ENCODE measurements around the gene TSPAN31. TPM values are rescaled to one million over a fixed set of nuclear protein-coding genes. Genes with fewer than 3 reads are reported as not detected.
A peak's percentile ranks its signal among the peaks of the same experiment; 100 is the strongest.

The TSPAN31 gene
- polyA plus RNA-seq, 1 donor (not counting 4 experiments of a cell fraction or from before 2014, with no cell fraction given), result 47.7 TPM

DNA sequence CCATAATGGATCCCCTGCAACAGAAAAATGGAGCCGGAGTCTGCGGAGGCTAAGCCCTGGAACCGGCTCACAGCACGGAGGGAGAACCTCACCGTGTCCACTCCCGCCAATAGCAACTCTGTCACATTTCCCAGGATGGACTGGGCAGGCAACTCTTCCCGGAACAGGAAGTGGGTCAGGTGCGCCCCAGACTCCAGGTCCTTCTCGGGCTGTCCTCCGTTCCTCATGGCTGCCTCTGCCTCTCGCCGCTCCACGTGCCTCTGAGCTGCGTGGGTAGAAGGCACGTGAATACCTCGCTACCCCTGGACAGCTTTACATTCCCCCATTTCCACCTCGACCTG lies 19.8 kb downstream of the TSPAN31 start:
- H3K4me2 ChIP-seq (ENCODE audit: control insufficient read depth, extremely low read depth, insufficient read depth, low read depth, low read length), result peak overlapping the region; percentile 74
- peak overlapping the region; percentile 67 for H3K27ac ChIP-seq (ENCODE audit: control insufficient read depth, insufficient read depth, low read length)
- H3K4me3 ChIP-seq (ENCODE audit: control insufficient read depth in 2 of 3, extremely low read depth in 1 of 3, insufficient read depth in 2 of 3, low read depth in 1 of 3, low read length in 3 of 3), result peak overlapping the region; percentile 69 to 97 (median 89)
- no peak for DNase-seq (ENCODE audit: low read depth, low spot score)
- H3K36me3 ChIP-seq (ENCODE audit: control insufficient read depth in 2 of 2, extremely low read depth in 1 of 2, insufficient read depth in 2 of 2, low read length in 2 of 2), result peaks cover 32 to 54% of the 10 kb centered on the region in 2 experiments
- peaks cover 29% of the 10 kb centered on the region for H3K4me1 ChIP-seq (ENCODE audit: control insufficient read depth, extremely low read depth, insufficient read depth, low read length)
- TF ChIP-seq, protein P1, sequence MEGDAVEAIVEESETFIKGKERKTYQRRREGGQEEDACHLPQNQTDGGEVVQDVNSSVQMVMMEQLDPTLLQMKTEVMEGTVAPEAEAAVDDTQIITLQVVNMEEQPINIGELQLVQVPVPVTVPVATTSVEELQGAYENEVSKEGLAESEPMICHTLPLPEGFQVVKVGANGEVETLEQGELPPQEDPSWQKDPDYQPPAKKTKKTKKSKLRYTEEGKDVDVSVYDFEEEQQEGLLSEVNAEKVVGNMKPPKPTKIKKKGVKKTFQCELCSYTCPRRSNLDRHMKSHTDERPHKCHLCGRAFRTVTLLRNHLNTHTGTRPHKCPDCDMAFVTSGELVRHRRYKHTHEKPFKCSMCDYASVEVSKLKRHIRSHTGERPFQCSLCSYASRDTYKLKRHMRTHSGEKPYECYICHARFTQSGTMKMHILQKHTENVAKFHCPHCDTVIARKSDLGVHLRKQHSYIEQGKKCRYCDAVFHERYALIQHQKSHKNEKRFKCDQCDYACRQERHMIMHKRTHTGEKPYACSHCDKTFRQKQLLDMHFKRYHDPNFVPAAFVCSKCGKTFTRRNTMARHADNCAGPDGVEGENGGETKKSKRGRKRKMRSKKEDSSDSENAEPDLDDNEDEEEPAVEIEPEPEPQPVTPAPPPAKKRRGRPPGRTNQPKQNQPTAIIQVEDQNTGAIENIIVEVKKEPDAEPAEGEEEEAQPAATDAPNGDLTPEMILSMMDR (optimal IDR thresholded peaks at IDR 0.05 in 1 of 3, IDR thresholded peaks at IDR 0.05 in 1 of 3, conservative IDR thresholded peaks at IDR 0.05 in 1 of 3; ENCODE audit: extremely low read depth in 1 of 3, insufficient read depth in 2 of 3, low read length in 3 of 3), result no peak
- no peak for TF ChIP-seq EZH2 (IDR thresholded peaks at IDR 0.05; ENCODE audit: low read length)
- peak overlapping the region; percentile 55 for H2AFZ ChIP-seq (ENCODE audit: control insufficient read depth, low read length)
- dilution Hi-C loops (cut with MboI; ENCODE audit: extremely low pct_ligation_motif_present, low sequenced_read_pairs), result no loop called here
- no peaks in the 10 kb centered on the region for H3K9me1 ChIP-seq (ENCODE audit: control insufficient read depth, extremely low read depth, insufficient read depth, low read length)
- peaks cover 4% of the 10 kb centered on the region for H4K20me1 ChIP-seq (ENCODE audit: control insufficient read depth, extremely low read depth, insufficient read depth, low read length)
- peak overlapping the region; percentile 80 for H3K9ac ChIP-seq (ENCODE audit: control insufficient read depth, extremely low read depth, insufficient read depth, low read length)
- H3K79me2 ChIP-seq (ENCODE audit: control insufficient read depth, insufficient read depth, low read length), result peaks cover 71% of the 10 kb centered on the region
- H3K9me3 ChIP-seq (ENCODE audit: control insufficient read depth, low read depth, low read length), result no peaks in the 10 kb centered on the region
- no peaks in the 10 kb centered on the region for H3K27me3 ChIP-seq (ENCODE audit: control insufficient read depth, extremely low read depth, insufficient read depth, low read length)
- peak; percentile 52 for FAIRE-seq

DNA sequence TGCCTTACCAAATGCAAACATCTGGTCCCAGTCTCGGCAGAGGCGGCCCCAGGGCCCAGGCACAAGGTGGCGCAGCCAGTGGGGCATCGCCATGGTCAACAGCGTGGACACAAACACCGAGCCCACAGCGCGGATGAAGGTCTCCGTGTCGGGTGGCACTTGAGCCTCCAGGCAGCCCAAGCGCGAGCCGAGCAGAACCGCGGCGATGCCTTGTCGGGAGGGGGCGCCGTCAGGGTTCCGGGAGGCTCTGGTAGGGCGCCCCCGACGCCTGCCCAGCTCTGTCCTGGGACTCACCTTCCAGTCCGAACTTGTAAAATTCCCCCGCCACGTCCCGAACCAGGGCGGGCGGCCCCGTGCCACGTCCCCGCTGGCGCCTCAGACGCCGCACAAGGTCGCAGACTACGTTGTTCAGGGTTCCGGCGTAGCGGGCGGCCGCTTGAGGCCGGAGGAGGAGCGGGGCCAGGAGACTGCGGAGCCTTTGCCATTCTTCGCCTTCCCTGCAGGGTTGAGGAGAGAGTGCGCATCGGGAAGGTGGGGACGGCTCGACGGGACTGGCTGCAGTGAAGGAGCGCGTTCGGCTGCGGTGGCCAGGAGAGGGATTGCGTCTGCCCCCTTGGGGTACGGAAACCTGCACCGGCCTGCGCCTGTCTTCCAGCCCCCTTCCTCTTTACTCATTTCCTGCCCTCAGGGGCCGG lies 20.3 kb downstream of the TSPAN31 start:
- Histone ChIP-seq H3K36me3 (ENCODE audit: control insufficient read depth in 2 of 2, extremely low read depth in 1 of 2, insufficient read depth in 2 of 2, low read length in 2 of 2) (peaks cover 29 to 51% of the 10 kb centered on the region in 2 experiments), H3K9me3 (ENCODE audit: control insufficient read depth, low read depth, low read length) (no peaks in the 10 kb centered on the region), H3K9me1 (ENCODE audit: control insufficient read depth, extremely low read depth, insufficient read depth, low read length) (no peaks in the 10 kb centered on the region), H3K79me2 (ENCODE audit: control insufficient read depth, insufficient read depth, low read length) (peaks cover 75% of the 10 kb centered on the region), H3K4me1 (ENCODE audit: control insufficient read depth, extremely low read depth, insufficient read depth, low read length) (peaks cover 29% of the 10 kb centered on the region), H3K4me2 (ENCODE audit: control insufficient read depth, extremely low read depth, insufficient read depth, low read depth, low read length) (peak overlapping the region; percentile 74), H3K4me3 (ENCODE audit: control insufficient read depth in 2 of 3, extremely low read depth in 1 of 3, insufficient read depth in 2 of 3, low read depth in 1 of 3, low read length in 3 of 3) (peak overlapping the region; percentile 69 to 97 (median 89)), H4K20me1 (ENCODE audit: control insufficient read depth, extremely low read depth, insufficient read depth, low read length) (no peaks in the 10 kb centered on the region), H3K27me3 (ENCODE audit: control insufficient read depth, extremely low read depth, insufficient read depth, low read length) (no peaks in the 10 kb centered on the region), H3K27ac (ENCODE audit: control insufficient read depth, insufficient read depth, low read length) (peak overlapping the region; percentile 67), H2AFZ (ENCODE audit: control insufficient read depth, low read length) (peak overlapping the region; percentile 55), H3K9ac (ENCODE audit: control insufficient read depth, extremely low read depth, insufficient read depth, low read length) (peak overlapping the region; percentile 80)
- dilution Hi-C loops (cut with MboI; ENCODE audit: extremely low pct_ligation_motif_present, low sequenced_read_pairs), result no loop called here
- TF ChIP-seq, protein P1 (optimal IDR thresholded peaks at IDR 0.05 in 1 of 3, IDR thresholded peaks at IDR 0.05 in 1 of 3, conservative IDR thresholded peaks at IDR 0.05 in 1 of 3; ENCODE audit: extremely low read depth in 1 of 3, insufficient read depth in 2 of 3, low read length in 3 of 3), result peak in 2 of 3 experiments; percentile 36 to 46
- no peak for TF ChIP-seq EZH2 (IDR thresholded peaks at IDR 0.05; ENCODE audit: low read length)
- DNase-seq (ENCODE audit: low read depth, low spot score) (no peak), FAIRE-seq (peak; percentile 56)

Data from keratinocyte (primary cell).